LNCAP (cell line): ENCODE data around the gene PKP3.

ENCODE experiments used
- CTCF ChIP-seq: fragments of 450-650 bp; IDR thresholded peaks from 2 replicates; pipeline ENCODE4 v1.5.1; 2017; ENCODE audit warnings: mild to moderate bottlenecking

PKP3 gene

GRCh38 chr11:373716-374551 is 20.1 kb upstream of the PKP3 start:
- no peak for TF ChIP-seq CTCF

GRCh38 chr11:375065-376025 is 18.7 kb upstream of the PKP3 start:
- no peak for TF ChIP-seq CTCF

GRCh38 chr11:376531-377173 is 17.4 kb upstream of the PKP3 start:
- TF ChIP-seq CTCF = no peak

GRCh38 chr11:377174-377865 is 16.7 kb upstream of the PKP3 start:
- no peak for TF ChIP-seq CTCF

- no peak for TF ChIP-seq CTCF
These were observed 16.0 kb upstream of the PKP3 start for GRCh38 chr11:377883-378500.

- no peak for TF ChIP-seq CTCF
These were observed 14.6 kb upstream of the PKP3 start for GRCh38 chr11:379205-380094.
